Bronchial epithelial cell (primary cell): ENCODE data around the gene GAA. TPM values are rescaled to one million over a fixed set of nuclear protein-coding genes. Genes with fewer than 3 reads are reported as not detected.
A peak's percentile ranks its signal among the peaks of the same experiment; 100 is the strongest.

Experiments
- DNase-seq: peaks from one replicate; pipeline ENCODE4 v3.0.0-alpha.2; 2010; ENCODE audit warnings: low read depth
- FAIRE-seq: peaks from 2 replicates; lab custom pipeline; 2011; peaks lifted over from hg19 to GRCh38; lab: Jason Lieb, UNC
- H3K27me3 ChIP-seq: 2 replicates; pipeline ENCODE4 v1.5.1; 2011; ENCODE audit warnings: low read length; ENCODE audit not compliant: control insufficient read depth, insufficient read depth
- H3K36me3 ChIP-seq: 2 replicates; pipeline ENCODE4 v1.5.1; 2011; ENCODE audit warnings: low read length; ENCODE audit not compliant: control insufficient read depth, insufficient read depth
- H3K4me3 ChIP-seq: 2 replicates; pipeline ENCODE4 v1.5.1; 2011; ENCODE audit warnings: mild to moderate bottlenecking, low read depth, low read length, control low read depth
- total RNA-seq: library from RNA; depleted of rRNA; stranded (reverse); fragments of >200 nt; gene quantifications from 2 replicates; pipeline ENCODE4 v1.2.1, GENCODE V29; 2014
- TF ChIP-seq, protein P1 (sequence below): IDR thresholded peaks from 2 replicates; pipeline ENCODE4 v1.5.1; 2011; ENCODE audit warnings: mild to moderate bottlenecking, moderate library complexity, low read length, control low read depth, inconsistent platforms; ENCODE audit not compliant: insufficient read depth, severe bottlenecking

Gene GAA
- total RNA-seq, 1 donor from 2014 or later: 21.1 TPM

DNA sequence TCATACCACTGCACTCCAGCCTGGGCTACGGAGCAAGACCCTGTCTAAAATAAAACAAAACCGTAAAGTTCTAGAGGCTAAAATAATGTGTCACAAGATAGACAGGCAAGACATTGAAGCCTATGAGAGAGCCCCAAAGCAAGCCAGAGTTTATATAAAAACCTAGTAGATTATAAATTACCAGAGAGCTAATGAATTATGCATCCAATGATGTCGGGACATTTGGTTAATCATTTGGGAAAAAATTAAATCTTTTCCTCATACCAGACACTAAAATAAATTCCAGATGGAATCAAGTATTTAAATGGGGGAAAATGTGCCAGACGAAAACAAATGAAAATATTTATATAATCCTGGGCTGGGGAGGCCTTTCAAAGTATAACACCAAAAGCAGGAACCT lies 40.7 kb upstream of the GAA start:
- Histone ChIP-seq H3K36me3 (no peaks in the 10 kb centered on the region), H3K4me3 (no peak overlapping the region), H3K27me3 (no peaks in the 10 kb centered on the region)
- TF ChIP-seq, protein P1, sequence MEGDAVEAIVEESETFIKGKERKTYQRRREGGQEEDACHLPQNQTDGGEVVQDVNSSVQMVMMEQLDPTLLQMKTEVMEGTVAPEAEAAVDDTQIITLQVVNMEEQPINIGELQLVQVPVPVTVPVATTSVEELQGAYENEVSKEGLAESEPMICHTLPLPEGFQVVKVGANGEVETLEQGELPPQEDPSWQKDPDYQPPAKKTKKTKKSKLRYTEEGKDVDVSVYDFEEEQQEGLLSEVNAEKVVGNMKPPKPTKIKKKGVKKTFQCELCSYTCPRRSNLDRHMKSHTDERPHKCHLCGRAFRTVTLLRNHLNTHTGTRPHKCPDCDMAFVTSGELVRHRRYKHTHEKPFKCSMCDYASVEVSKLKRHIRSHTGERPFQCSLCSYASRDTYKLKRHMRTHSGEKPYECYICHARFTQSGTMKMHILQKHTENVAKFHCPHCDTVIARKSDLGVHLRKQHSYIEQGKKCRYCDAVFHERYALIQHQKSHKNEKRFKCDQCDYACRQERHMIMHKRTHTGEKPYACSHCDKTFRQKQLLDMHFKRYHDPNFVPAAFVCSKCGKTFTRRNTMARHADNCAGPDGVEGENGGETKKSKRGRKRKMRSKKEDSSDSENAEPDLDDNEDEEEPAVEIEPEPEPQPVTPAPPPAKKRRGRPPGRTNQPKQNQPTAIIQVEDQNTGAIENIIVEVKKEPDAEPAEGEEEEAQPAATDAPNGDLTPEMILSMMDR: no peak
- FAIRE-seq (no peak), DNase-seq (no peak)

DNA sequence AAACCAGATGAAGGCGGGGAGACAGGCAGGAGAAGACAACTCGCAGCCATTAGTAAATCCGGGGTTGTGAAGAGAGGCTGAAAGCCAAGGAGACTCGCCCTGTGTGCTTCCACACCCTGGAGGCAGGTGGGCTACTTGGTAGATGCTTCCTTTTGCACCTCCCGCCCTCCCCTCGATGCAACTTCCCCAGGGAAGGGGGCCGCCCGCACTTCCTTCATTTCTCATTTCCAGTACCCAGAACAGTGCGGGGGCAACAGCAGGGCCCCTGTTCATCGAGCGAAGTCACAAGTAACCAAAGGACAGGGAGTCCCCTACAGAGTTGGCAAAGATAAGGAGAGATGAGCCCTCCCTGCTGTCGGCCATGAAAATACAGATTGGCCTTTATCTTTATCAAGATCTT lies 40.0 kb upstream of the GAA start:
- no peak overlapping the region for H3K4me3 ChIP-seq
- H3K36me3 ChIP-seq: no peaks in the 10 kb centered on the region
- TF ChIP-seq, protein P1: no peak
- H3K27me3 ChIP-seq: no peaks in the 10 kb centered on the region
- DNase-seq (no peak), FAIRE-seq (no peak)

DNA sequence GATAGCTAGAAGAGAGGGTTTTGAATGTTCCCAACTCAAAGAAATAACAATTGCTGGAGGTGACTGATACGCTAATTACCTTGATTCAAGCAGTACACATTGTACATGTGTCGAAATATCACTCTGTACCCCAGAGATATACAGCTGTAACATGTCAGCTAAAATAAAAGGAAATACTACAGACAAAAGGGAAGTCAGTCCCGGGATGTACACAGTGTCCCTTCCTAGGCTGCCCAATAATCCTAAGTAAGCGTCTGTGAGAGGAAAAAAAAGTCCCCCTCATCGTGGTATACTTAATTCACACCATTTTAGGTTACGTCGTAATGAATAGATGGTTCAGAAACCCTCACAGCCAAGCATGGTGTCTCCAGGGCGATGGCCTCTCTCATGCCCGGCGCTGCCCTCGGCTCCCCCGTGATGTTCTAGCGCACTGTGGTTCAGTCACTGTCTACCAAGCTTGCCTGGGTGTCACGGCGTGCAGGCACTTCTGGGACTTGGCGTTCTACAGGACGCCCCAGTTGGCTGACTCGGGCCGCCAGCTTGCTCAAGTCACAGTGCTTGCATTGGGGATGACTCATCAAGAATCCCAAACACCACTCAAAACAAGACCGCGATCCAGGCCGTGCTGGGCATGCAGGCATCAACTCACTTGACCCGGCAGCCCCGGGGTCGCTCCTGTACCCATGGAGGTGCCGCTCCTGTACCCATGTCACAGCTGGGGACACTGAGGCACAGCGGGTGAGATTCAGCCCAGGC lies 37.4 kb upstream of the GAA start:
- DNase-seq (peak; percentile 42), FAIRE-seq (no peak)
- H3K4me3 ChIP-seq: no peak overlapping the region
- TF ChIP-seq, protein P1: no peak
- no peaks in the 10 kb centered on the region for H3K27me3 ChIP-seq
- no peaks in the 10 kb centered on the region for H3K36me3 ChIP-seq

DNA sequence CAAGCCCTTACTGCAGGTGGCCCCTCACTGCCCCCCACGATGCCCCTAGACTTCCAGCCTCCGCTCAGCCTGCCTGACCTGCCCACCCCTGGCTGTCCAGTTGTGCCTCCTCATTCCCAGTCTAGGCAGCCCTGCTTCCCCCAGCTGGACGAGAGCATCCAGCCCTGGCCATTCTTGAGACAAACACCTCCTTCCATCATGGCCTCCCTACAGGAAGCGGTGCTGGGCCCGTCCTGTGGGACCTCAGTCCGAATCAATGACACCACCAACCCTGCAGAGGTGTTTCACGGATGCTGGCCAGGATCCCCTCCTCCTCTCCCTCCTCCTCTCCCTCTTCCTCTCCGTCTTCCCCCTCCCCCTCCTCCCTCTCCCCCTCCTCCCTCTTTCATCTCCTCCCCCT lies 36.7 kb upstream of the GAA start:
- TF ChIP-seq, protein P1: no peak
- Histone ChIP-seq H3K36me3 (no peaks in the 10 kb centered on the region), H3K27me3 (no peaks in the 10 kb centered on the region), H3K4me3 (no peak overlapping the region)
- DNase-seq (no peak), FAIRE-seq (no peak)

DNA sequence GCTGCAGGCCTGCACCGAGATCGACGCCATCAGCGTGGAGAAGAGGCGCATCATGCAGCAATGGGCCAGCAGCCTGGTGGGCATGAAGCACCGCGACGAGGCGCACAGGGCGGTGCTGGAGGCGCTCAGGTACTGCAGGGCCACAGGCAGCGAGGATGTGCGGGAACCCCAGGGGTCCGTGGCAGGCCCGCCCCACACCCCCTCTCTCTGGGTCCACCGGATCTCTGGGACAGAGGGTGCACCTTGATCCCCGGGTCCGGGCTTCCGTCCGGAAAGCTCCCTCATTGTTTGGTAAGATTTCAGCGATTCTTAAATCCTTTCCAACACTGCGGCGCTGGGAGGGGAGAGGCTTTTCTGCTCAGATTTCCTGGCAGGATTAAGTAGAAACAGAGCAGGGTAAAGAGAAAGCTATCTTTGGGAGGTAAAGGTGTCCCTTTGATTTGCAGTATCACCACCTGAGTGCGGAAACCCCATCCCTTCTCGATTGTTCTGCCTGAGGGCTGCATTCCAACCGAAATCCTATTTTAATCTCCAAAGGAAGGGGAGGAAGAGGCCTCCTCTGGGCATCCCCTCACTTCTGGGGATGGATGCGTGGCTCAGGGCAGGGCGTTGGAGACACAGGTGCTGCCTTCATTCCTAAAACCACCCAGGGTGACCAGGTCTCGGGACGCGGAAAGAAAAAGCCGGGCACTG lies 35.8 kb upstream of the GAA start:
- FAIRE-seq (no peak), DNase-seq (no peak)
- Histone ChIP-seq H3K27me3 (no peaks in the 10 kb centered on the region), H3K4me3 (no peak overlapping the region), H3K36me3 (no peaks in the 10 kb centered on the region)
- TF ChIP-seq, protein P1: no peak
